SJCRH30 (cell line): Measurements from ENCODE around the gene SLC24A1. TPM values are rescaled to one million over a fixed set of nuclear protein-coding genes. Genes with fewer than 3 reads are reported as not detected.

ENCODE experiments used
- DNase-seq, 2 experiments: peaks; one replicate each; pipeline ENCODE4 v3.0.0-alpha.2; 2015 to 2020
- H3K27ac ChIP-seq: fragments of 250-450 bp; sonication (Bioruptor Pico); 2 replicates; pipeline ENCODE4 v1.5.1; 2020; ENCODE audit warnings: mild to moderate bottlenecking, moderate library complexity
- H3K27me3 ChIP-seq: fragments of 250-450 bp; sonication (Bioruptor Pico); 2 replicates; pipeline ENCODE4 v1.5.1; 2020; ENCODE audit warnings: mild to moderate bottlenecking, moderate library complexity
- H3K36me3 ChIP-seq: fragments of 250-450 bp; sonication (Bioruptor Pico); 2 replicates; pipeline ENCODE4 v1.5.1; 2020; ENCODE audit warnings: mild to moderate bottlenecking, moderate library complexity
- H3K4me1 ChIP-seq: fragments of 250-450 bp; sonication (Bioruptor Pico); 2 replicates; pipeline ENCODE4 v1.5.1; 2020; ENCODE audit warnings: mild to moderate bottlenecking, moderate library complexity
- H3K4me3 ChIP-seq: fragments of 250-450 bp; sonication (Bioruptor Pico); 2 replicates; pipeline ENCODE4 v1.5.1; 2020; ENCODE audit warnings: mild to moderate bottlenecking, moderate library complexity
- H3K9me3 ChIP-seq: fragments of 250-450 bp; sonication (Bioruptor Pico); replicated peaks from 2 replicates; pipeline ENCODE4 v1.5.1; 2020; ENCODE audit warnings: mild to moderate bottlenecking, moderate library complexity
- total RNA-seq: library from RNA; depleted of rRNA; stranded (reverse); fragments of >200 nt; shearing (Covaris generic); gene quantifications from 2 replicates; pipeline ENCODE4 v1.2.3, GENCODE V29; 2014

SLC24A1 gene
- total RNA-seq, 1 experiment from 2014 or later: 4.4 TPM

DNA sequence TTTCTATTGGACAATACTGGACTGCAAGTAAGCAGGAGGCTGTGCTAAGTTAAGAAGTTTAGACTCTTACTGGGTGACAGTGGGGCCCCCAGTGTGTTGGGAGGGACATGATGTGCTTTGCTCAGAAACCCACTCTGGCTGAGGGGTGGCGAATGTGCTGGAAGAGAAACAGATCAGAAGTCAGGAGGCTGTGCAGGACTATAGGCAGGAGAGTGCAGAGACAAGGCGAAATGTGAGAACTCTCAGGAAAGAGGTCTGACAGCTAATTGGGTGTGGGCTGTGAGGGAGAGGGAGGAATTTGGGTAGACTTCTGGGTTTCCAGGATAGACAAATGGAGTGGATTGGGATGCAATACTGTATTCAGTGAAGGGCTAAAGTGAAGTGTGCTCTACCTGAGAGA, 12.0 kb downstream of the SLC24A1 start:
- Histone ChIP-seq H3K27me3 (no peaks in the 10 kb centered on the region), H3K36me3 (no peaks in the 10 kb centered on the region), H3K4me1 (no peaks in the 10 kb centered on the region; the same call in 1 of the 2 replicates), H3K9me3 (no peaks in the 10 kb centered on the region), H3K4me3 (no peak overlapping the region), H3K27ac (no peak overlapping the region)
- DNase-seq: peak in 1 of 2 experiments; percentile 26

DNA sequence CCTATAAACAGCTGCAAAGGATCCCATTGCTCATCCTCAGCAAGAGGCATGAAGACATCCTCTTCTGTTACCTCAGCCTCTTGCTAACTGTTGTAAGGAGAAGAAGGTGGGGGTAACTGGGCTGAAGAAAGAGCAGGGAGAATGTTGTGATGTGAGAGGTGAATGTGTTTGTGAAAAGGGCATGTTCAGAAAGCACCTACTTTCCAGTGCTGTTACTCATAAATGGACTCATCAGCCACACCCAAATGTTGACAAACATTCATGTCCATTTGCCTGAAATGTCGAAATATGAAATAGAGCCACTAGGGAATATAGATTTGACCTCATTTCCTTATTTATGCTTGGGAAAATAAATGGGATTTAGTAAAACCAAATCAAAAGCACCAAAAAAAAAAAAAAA, 12.6 kb downstream of the SLC24A1 start:
- no peaks in the 10 kb centered on the region for H3K27me3 ChIP-seq
- H3K27ac ChIP-seq: no peak overlapping the region
- no peak overlapping the region for H3K4me3 ChIP-seq
- no peak for DNase-seq
- H3K9me3 ChIP-seq: no peaks in the 10 kb centered on the region
- no peaks in the 10 kb centered on the region; the same call in 1 of the 2 replicates for H3K4me1 ChIP-seq
- no peaks in the 10 kb centered on the region for H3K36me3 ChIP-seq

DNA sequence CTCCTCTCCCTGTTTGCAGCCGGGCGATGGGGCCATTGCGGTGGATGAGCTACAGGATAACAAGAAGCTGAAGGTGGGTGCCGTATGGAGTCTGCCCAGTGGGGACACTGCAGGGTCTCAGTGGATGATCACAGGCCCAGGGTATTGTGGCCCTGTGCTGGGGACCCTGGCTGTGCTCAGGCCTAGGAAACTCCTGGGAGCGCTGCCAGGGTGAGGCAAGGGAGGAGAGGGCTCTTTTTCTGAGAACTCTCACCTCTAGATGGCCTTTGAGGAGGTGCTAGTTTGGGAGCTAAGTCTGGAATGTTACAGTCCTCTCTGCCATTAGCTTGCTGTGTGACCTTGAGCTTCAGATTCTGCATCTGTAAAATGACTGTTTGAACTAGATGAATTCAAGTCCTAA, 16.4 kb downstream of the SLC24A1 start:
- no peak overlapping the region for H3K27ac ChIP-seq
- H3K4me1 ChIP-seq: no peaks in the 10 kb centered on the region; the same call in 1 of the 2 replicates
- H3K27me3 ChIP-seq: no peaks in the 10 kb centered on the region
- DNase-seq: no peak
- H3K4me3 ChIP-seq: no peak overlapping the region
- H3K36me3 ChIP-seq: no peaks in the 10 kb centered on the region
- no peaks in the 10 kb centered on the region for H3K9me3 ChIP-seq

DNA sequence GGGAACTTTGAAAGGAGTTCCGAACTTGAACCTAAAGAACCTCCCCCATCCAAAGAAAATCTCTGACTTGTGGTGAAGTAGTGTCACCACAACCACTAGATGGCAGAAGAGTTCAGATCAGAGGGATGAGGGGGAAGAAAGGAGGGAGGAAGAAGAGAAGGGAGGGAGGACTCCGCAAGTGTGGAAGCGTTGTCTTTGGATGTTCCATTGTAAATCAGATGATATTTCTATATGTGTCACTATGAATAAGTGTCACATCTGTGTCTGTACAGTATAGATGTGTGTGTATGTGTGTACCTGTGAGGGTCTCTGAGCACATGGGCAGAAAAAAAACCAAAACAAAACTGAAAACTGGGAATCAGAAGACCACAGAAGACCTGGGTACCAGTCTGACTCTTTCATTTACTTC, 16.9 kb downstream of the SLC24A1 start:
- Histone ChIP-seq H3K27me3 (no peaks in the 10 kb centered on the region), H3K36me3 (no peaks in the 10 kb centered on the region), H3K9me3 (no peaks in the 10 kb centered on the region), H3K4me1 (no peaks in the 10 kb centered on the region; the same call in 1 of the 2 replicates), H3K27ac (no peak overlapping the region), H3K4me3 (no peak overlapping the region)
- peak; percentile 45 to 83 for DNase-seq

DNA sequence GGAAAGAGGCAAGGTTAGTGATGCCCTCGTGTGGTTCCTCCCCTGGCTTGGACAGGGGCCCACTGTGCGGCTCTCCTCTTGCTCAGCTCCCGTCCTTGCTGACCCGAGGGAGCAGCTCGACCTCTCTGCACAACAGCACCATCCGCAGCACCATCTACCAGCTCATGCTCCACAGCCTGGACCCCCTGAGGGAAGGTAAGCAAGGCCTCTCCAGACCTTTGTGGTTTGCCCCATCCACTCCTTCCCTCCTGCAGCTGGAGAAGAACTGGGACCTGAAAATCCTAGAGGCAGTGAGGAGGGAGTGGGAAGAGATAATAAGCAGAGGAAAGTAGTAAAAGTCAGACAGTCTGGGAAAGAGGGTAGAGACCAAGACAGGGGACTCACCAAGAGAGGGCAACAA, 17.8 kb downstream of the SLC24A1 start:
- H3K4me1 ChIP-seq: no peaks in the 10 kb centered on the region; the same call in 1 of the 2 replicates
- H3K27me3 ChIP-seq: no peaks in the 10 kb centered on the region
- no peaks in the 10 kb centered on the region for H3K36me3 ChIP-seq
- no peaks in the 10 kb centered on the region for H3K9me3 ChIP-seq
- H3K27ac ChIP-seq: no peak overlapping the region
- no peak overlapping the region for H3K4me3 ChIP-seq
- no peak for DNase-seq

DNA sequence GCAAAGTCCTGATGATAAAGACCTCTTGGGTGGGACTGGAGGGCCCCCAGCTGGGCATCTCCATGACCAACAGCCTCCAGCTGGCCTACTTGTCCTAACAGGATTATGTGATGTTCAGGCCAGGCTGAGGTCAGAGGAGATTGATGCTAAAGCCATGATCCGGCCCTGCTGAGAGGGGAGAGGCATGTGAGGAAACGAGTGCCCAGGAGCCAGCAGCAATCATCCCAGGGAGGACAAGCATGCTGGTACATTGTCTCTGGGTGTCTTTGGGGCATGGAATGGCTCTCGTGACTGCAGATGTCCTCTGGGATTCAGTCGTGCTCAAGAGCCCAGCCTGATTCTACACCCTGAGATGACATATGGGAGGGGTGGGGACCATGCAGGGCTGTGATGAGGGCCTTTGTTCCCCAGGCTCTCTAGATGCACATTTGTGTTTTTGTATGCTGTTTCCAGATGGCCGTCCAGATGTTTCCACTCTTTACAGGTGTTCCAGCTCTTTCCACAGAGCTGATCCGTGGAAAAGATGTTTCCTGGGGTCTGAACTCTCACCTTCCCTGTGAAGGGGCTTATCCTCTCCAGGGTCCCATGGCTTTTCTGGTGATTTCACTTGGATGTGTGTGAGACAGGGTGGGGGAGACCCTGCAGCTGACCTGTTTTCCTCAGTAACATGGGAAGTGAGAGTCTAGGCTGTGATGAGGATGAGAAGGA, 20.2 kb downstream of the SLC24A1 start:
- Histone ChIP-seq H3K36me3 (no peaks in the 10 kb centered on the region), H3K27me3 (no peaks in the 10 kb centered on the region), H3K9me3 (no peaks in the 10 kb centered on the region), H3K27ac (no peak overlapping the region), H3K4me3 (no peak overlapping the region), H3K4me1 (peaks cover 3% of the 10 kb centered on the region)
- peak; percentile 22 to 49 for DNase-seq

DNA sequence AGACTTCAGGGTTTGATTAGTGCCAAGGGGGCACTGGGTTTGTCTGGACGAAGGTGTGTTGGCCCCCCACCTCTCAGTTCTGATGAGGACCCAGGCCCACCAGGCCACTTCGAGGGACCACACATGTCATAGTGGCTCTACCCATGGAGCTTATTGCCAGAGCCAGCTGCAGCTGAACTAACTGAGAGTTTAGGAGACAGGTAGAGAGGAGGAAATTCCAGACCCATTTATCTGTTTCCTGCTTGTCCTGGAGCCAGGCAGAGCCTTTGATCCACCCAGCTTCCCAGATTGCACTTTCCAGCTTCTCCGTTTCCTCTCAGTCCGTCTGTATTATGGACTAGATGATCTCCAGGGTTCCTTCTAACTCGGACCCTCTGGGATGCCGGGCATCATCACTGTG, 20.9 kb downstream of the SLC24A1 start:
- no peak for DNase-seq
- H3K36me3 ChIP-seq: no peaks in the 10 kb centered on the region
- peaks cover 4% of the 10 kb centered on the region for H3K4me1 ChIP-seq
- no peaks in the 10 kb centered on the region for H3K27me3 ChIP-seq
- H3K9me3 ChIP-seq: no peaks in the 10 kb centered on the region
- no peak overlapping the region for H3K27ac ChIP-seq
- no peak overlapping the region for H3K4me3 ChIP-seq

DNA sequence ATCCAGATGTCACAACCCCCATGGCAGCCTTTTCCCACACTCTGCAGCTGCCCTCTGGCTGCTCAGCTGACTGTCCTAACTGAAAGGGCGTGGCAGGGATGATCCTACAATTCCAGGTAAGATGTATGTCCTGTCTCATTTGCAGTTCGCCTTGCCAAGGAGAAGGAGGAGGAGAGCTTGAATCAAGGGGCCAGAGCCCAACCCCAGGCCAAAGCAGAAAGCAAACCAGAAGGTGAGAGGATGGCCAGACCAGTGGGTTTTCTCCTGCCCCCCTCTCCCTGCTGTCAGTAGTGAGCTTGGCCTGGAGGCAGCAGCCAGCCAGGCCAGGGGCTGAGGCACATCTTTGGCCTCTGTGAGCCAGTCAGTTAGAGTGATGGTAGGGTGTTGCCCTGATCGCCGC, 22.5 kb downstream of the SLC24A1 start:
- no peak for DNase-seq
- H3K4me3 ChIP-seq: no peak overlapping the region
- no peaks in the 10 kb centered on the region for H3K9me3 ChIP-seq
- H3K27me3 ChIP-seq: no peaks in the 10 kb centered on the region
- H3K36me3 ChIP-seq: no peaks in the 10 kb centered on the region
- no peak overlapping the region for H3K27ac ChIP-seq
- H3K4me1 ChIP-seq: peaks cover 4% of the 10 kb centered on the region; the same call in 1 of the 2 replicates

DNA sequence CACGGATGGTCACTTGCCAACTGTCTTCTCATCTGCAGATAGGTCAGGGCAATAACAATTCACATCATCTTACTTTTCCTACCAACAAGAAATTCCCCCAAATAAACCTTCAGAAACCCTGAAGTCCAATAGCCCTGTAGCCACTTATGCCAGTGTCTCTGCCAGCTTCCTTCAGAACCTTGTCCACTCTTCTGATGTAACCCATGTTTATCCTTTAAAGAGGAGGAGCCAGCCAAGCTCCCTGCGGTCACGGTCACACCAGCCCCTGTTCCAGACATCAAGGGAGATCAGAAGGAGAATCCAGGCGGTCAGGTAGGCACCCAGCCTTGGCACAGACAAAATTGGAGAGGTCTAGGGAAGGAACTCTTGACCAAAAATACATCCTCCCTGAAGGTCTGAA, 23.7 kb downstream of the SLC24A1 start:
- Histone ChIP-seq H3K27me3 (no peaks in the 10 kb centered on the region), H3K4me1 (peaks cover 4% of the 10 kb centered on the region; the same call in 1 of the 2 replicates), H3K9me3 (no peaks in the 10 kb centered on the region), H3K4me3 (no peak overlapping the region), H3K36me3 (no peaks in the 10 kb centered on the region), H3K27ac (no peak overlapping the region)
- DNase-seq: no peak

DNA sequence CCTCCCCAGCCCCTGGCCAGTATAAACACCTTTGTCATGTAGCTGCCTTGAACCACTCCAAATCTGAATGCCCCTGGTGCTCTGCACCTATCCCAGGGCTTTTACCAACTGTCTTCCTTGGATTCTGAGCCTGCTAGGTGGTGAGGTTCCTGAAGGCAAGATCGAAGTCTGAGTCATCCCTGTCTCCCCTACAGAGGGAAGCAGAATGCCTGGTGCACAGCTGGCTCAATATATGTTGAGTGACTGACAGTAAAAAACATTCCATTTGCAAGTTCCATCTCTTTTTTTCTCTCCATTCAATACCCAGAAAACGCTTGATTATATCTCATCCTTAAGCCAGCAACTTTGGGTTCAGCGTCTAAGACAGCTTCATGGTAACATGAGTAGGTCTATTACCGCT, 24.7 kb downstream of the SLC24A1 start:
- Histone ChIP-seq H3K27ac (no peak overlapping the region), H3K36me3 (no peaks in the 10 kb centered on the region), H3K4me1 (peaks cover 4% of the 10 kb centered on the region; the same call in 1 of the 2 replicates), H3K27me3 (no peaks in the 10 kb centered on the region), H3K4me3 (no peak overlapping the region), H3K9me3 (no peaks in the 10 kb centered on the region)
- DNase-seq: peak; percentile 54 to 76

DNA sequence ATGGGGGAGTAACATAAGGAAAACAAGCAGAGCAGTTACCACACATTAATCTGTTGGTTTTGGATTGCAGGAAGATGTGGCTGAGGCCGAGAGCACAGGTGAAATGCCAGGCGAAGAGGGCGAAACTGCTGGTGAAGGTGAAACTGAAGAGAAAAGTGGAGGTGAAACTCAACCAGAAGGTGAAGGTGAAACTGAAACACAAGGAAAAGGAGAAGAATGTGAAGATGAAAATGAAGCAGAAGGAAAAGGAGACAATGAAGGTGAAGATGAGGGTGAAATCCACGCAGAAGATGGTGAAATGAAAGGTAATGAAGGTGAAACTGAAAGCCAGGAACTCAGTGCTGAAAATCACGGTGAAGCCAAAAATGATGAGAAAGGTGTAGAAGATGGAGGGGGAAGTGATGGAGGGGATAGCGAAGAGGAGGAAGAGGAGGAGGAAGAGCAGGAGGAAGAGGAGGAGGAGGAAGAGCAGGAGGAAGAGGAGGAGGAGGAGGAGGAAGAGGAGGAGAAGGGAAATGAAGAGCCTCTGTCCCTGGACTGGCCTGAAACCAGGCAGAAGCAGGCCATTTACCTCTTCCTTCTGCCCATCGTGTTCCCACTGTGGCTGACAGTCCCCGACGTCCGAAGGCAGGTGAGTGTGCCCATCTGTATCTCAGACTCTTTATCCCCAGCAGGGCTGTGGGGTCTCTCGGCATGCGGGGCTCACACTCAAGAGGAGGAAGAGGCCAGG, 28.7 kb downstream of the SLC24A1 start:
- peaks cover 8% of the 10 kb centered on the region; the same call in 1 of the 2 replicates for H3K4me1 ChIP-seq
- DNase-seq: no peak
- H3K9me3 ChIP-seq: no peaks in the 10 kb centered on the region
- no peaks in the 10 kb centered on the region for H3K27me3 ChIP-seq
- H3K27ac ChIP-seq: no peak overlapping the region
- peaks cover 6% of the 10 kb centered on the region; the same call in 1 of the 2 replicates for H3K36me3 ChIP-seq
- H3K4me3 ChIP-seq: no peak overlapping the region

DNA sequence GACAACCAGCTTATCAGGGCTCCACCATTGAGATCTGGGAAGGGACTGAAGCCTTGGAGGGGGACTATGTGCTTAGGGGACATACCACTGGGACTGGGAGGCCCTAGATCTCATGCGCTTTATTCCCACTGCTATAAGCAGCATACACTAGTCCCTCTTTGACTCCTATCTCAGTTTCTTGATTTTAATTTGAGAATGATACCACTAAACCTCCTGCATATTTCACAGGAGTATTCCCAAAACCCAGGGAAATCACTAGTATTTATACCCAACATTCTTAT, 29.2 kb downstream of the SLC24A1 start:
- H3K4me1 ChIP-seq: peaks cover 8% of the 10 kb centered on the region; the same call in 1 of the 2 replicates
- DNase-seq: no peak
- peaks cover 6% of the 10 kb centered on the region; the same call in 1 of the 2 replicates for H3K36me3 ChIP-seq
- H3K27ac ChIP-seq: no peak overlapping the region
- H3K4me3 ChIP-seq: no peak overlapping the region
- H3K9me3 ChIP-seq: no peaks in the 10 kb centered on the region
- no peaks in the 10 kb centered on the region for H3K27me3 ChIP-seq

DNA sequence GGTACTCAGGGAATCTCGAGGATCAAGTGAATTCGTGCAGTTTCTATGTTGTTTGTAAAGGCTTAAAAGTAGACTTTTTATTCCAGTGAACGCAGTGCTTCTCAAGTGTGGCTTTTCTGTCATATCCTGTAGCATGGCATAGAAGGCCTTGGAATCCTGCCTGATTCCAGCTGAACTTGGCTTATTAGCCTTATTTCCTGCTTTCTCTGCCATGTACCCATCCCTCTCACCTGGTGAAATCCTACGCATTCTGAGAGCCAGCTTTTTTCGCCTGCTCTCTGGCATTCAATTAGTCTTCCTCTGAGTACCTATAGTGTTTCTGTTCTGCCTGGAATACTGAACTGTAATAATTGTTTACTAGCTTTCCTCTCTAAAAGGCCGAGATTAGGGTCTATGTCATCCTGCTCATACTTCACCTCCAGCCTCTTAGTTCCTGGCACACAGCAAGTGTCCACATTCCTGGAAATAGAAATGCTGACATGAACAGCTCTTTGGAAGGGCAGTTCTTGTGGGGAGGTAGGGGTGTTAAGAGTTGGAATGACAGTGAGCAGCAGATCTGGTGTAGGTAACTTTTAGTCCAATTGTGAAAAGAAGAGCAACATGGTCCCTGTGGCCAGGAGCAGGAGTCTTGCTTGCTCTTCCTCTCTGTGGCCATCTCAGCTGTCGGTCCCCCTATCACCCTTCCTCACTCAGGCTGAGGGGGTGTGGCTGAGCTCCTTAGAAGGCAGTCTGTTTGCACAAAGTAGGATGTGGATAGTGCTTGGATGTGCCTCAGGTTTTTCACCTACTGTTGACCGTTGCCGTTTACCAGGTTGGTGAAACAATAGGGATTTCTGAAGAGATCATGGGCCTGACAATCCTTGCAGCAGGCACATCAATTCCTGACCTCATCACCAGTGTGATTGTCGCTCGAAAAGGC, 30.4 kb downstream of the SLC24A1 start:
- Histone ChIP-seq H3K4me3 (no peak overlapping the region), H3K27ac (no peak overlapping the region), H3K4me1 (peaks cover 5% of the 10 kb centered on the region; the same call in 1 of the 2 replicates), H3K27me3 (no peaks in the 10 kb centered on the region), H3K9me3 (no peaks in the 10 kb centered on the region), H3K36me3 (peaks cover 6% of the 10 kb centered on the region; the same call in 1 of the 2 replicates)
- no peak for DNase-seq

DNA sequence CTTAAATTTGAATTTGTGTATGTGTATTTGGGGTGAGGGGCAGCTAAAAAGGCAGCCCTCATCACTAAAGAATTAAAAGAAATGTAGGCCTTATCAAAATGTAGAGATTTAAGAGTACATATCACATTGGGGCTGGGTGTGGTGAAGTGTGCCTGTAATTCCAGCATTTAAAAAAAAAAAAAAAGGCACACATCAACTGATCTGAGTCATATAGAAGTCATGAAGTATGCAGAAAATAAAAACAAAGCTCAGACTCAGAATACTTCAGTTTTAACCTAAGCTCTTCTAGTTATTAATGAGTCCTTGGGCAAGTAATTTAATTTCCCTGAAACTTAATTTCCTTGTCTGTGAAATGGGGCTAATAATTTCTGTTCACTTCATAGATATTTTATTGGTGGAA, 31.6 kb downstream of the SLC24A1 start:
- DNase-seq: no peak
- Histone ChIP-seq H3K27ac (no peak overlapping the region), H3K27me3 (no peaks in the 10 kb centered on the region), H3K4me3 (no peak overlapping the region), H3K9me3 (no peaks in the 10 kb centered on the region), H3K36me3 (peaks cover 6% of the 10 kb centered on the region; the same call in 1 of the 2 replicates), H3K4me1 (peaks cover 5% of the 10 kb centered on the region; the same call in 1 of the 2 replicates)
